Measurements from ENCODE around the gene ZNF428. TPM values are rescaled to one million over a fixed set of nuclear protein-coding genes. Genes with fewer than 3 reads are reported as not detected.

Gene ZNF428
- total and polyA plus RNA-seq, 2 of the 4 experiments (the other 2 are of a cell fraction): 9.9 to 32.3 TPM

DNA sequence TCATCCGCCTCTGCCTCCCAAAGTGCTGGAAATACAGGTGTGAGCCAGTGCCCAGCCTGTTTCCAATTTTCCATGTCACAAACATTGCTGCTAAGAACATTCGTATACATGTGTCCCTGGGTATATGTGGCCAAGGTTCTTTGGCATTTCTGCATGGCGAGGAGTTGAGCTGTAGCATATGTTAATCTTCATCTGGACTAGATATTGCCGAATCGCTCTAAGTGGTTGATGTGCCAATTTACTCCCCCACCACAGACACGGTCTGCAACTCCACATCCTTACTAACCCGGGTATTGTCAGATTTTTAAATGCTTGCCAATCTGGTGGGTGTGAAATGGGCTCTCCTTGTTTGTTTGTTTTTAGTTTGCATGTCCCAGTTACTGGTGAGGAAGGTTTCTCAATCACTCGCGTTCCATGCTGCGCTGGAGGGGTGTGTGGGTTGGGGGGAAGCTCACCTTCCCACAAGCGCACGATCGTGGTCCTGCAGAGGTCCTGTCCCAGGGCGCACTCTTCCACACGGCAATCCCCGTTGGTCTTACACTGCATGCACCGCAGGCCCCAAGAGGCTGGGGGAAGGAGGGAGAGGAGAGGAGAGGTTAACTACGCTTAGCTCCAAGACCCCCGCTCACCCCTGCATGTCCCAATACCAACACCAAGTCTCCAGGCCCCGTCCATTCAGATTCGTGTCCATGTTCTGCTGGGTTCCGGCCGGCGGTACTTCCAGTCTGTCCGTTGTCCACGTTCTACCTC lies 47.9 kb upstream of the ZNF428 start:
- no peak for TF ChIP-seq SMC3 (IDR thresholded peaks at IDR 0.05; ENCODE audit: low read depth, low read length)
- TF ChIP-seq RFX5 (IDR thresholded peaks at IDR 0.05; ENCODE audit: low read depth, low read length): no peak
- TF ChIP-seq, protein P1, sequence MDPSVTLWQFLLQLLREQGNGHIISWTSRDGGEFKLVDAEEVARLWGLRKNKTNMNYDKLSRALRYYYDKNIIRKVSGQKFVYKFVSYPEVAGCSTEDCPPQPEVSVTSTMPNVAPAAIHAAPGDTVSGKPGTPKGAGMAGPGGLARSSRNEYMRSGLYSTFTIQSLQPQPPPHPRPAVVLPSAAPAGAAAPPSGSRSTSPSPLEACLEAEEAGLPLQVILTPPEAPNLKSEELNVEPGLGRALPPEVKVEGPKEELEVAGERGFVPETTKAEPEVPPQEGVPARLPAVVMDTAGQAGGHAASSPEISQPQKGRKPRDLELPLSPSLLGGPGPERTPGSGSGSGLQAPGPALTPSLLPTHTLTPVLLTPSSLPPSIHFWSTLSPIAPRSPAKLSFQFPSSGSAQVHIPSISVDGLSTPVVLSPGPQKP (IDR thresholded peaks at IDR 0.05; ENCODE audit: borderline replicate concordance, low read depth, low read length): no peak
- no peak for TF ChIP-seq MAZ (IDR thresholded peaks at IDR 0.05; ENCODE audit: borderline replicate concordance, low read depth, low read length)
- Histone ChIP-seq H3K4me2 (ENCODE audit: low read depth, low read length) (peak overlapping the region; percentile 85), H3K23ac (ENCODE audit: low read depth, low read length) (peak overlapping the region; percentile 53), H4K91ac (ENCODE audit: insufficient read depth, low read depth, low read length) (no peak overlapping the region), H3K56ac (ENCODE audit: extremely low read depth, insufficient read depth, low read length) (no peak overlapping the region), H3K9me1 (ENCODE audit: insufficient read depth, low read length) (peaks cover 18% of the 10 kb centered on the region), H2AK5ac (ENCODE audit: low read depth, low read length) (no peak overlapping the region; the same call in 1 of the 2 replicates), H3K36me3 (ENCODE audit: control insufficient read depth, insufficient read depth, low read length) (peaks cover 37% of the 10 kb centered on the region), H2AK9ac (replicated peaks; ENCODE audit: low read depth, low read length, poor library complexity) (peak overlapping the region; percentile 13), H2AFZ (replicated peaks; ENCODE audit: low read length, poor library complexity) (peak overlapping the region; percentile 8), H3K27me3 (ENCODE audit: control insufficient read depth, insufficient read depth, low read length) (no peaks in the 10 kb centered on the region), H2BK20ac (ENCODE audit: low read depth, low read length) (no peak overlapping the region), H4K20me1 (ENCODE audit: insufficient read depth, low read length) (peaks cover 48% of the 10 kb centered on the region), H2BK120ac (ENCODE audit: low read depth, low read length) (no peak overlapping the region), H2BK15ac (ENCODE audit: low read depth, low read length) (no peak overlapping the region), H4K8ac (ENCODE audit: low read depth in 2 of 2, low read length in 2 of 2) (peak overlapping the region in 1 of 2 experiments; percentile 11; a peak in 1 of 4 replicates), H3K4ac (ENCODE audit: low read depth, low read length) (no peak overlapping the region; the same call in none of the 2 replicates), H3K9me3 (ENCODE audit: control insufficient read depth, insufficient read depth, low read length) (no peaks in the 10 kb centered on the region), H3K18ac (ENCODE audit: low read depth, low read length) (no peak overlapping the region), H3K4me3 (ENCODE audit: insufficient read depth, low read depth, low read length) (peak overlapping the region; percentile 38; the same call in 1 of the 2 replicates), H4K5ac (ENCODE audit: low read depth, low read length) (no peak overlapping the region), H3K14ac (replicated peaks; ENCODE audit: low read depth, low read length) (peak overlapping the region; percentile 34), H3K4me1 (ENCODE audit: control insufficient read depth, insufficient read depth, low read length) (peaks cover 8% of the 10 kb centered on the region), H3K79me1 (ENCODE audit: low read depth in 1 of 2, low read length in 2 of 2) (peaks cover 40 to 57% of the 10 kb centered on the region in 2 experiments), H3K9ac (ENCODE audit: low read depth, low read length) (peak overlapping the region; percentile 37; the same call in 1 of the 2 replicates), H3K27ac (ENCODE audit: insufficient read depth, low read length) (peak overlapping the region; percentile 1; the same call in 1 of the 2 replicates), H2BK5ac (ENCODE audit: low read depth, low read length, poor library complexity, severe bottlenecking) (no peak overlapping the region)
- intact Hi-C loops (cut with micrococcal nuclease): loop anchor here (10.0 kb wide), 1 partner anchor 562 kb away; no protein-coding TSS in a partner anchor
- ChIA-PET CTCF (no interaction called here), POLR2A (ENCODE audit: unreplicated experiment) (no interaction called here)
- dilution Hi-C loops (cut with HindIII; ENCODE audit: low sequenced_read_pairs, unreplicated experiment): no loop called here
- no TSS peak for BruUV-seq (replicated peaks)
- no peak for ATAC-seq (ENCODE audit: low read depth)
- no peak for DNase-seq
- 32% methylated on average over 7 of the region's 26 CpGs; no CpG with 5 or more reads in 1 of the 2 experiments for WGBS, 2 experiments (ENCODE audit: extremely low coverage in 2 of 2, insufficient read length in 1 of 2)
- in situ Hi-C loops (cut with MboI; ENCODE audit: low sequenced_read_pairs): no loop called here

Measured in IMR-90 (cell line).